ENCODE measurements around the gene MED15. TPM values are rescaled to one million over a fixed set of nuclear protein-coding genes. Genes with fewer than 3 reads are reported as not detected.
A peak's percentile ranks its signal among the peaks of the same experiment; 100 is the strongest.

Gene MED15
- total and polyA plus RNA-seq, 10 of the 15 experiments (the other 5 are each of a cell fraction or from before 2014, with no cell fraction given), result 1.4 to 75.2 (median 26.9) TPM

DNA sequence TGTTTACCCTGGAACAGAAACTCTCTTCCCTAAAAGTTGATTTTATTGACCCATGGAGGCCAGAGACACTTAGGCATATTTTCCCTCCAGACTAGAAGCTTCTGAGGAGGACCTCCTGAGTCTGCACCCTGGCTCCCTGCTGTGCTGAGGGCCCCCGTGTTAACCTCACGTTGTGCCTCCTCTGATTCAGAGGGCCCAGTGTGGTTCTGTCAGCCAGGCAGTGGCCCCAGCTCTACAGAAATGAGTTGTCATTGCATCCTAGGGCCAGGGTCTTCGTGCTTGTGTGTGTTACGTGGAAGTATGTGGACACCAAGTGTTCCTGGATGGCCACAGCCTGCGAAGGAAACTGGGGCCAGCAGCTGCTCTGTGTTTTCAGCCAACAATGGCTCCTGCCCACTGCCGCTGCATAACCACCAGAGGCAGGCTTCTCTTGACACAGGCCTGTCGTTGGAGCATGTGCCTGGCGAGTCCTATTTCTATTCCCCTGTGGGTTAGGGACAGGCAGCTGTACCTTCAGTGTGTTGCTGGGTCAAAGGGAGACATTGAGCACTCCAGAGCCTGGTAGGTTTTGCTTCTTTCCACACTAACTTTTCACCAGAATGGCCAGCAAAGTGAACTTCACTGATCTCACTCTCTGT is 44.5 kb downstream of the MED15 start:
- no peaks in the 10 kb centered on the region for H3K27me3 ChIP-seq (replicated peaks in 1 of 2; ENCODE audit: control insufficient read depth in 2 of 2, insufficient read depth in 2 of 2, low read length in 1 of 2)
- ATAC-seq (no peak), FAIRE-seq (no peak), DNase-seq (ENCODE audit: low read depth, low spot score) (no peak)
- H3K4me2 ChIP-seq (ENCODE audit: control insufficient read depth, insufficient read depth), result no peak overlapping the region
- no peak overlapping the region for H2AFZ ChIP-seq (ENCODE audit: control insufficient read depth, low read depth, low read length)
- H4K20me1 ChIP-seq (ENCODE audit: control insufficient read depth, insufficient read depth), result peaks cover 8% of the 10 kb centered on the region; the same call in 1 of the 2 replicates
- WGBS (ENCODE audit: insufficient coverage, insufficient replicate concordance, low lambda C conversion rate, missing lambda C conversion rate), result 56% methylated on average over 8 of the region's 8 CpGs
- peak overlapping the region; percentile 35 for H3K27ac ChIP-seq (ENCODE audit: control insufficient read depth, insufficient read depth)
- RAD21 ChIA-PET (ENCODE audit: unreplicated experiment), result no interaction called here
- H3K4me1 ChIP-seq (ENCODE audit: control insufficient read depth, insufficient read depth, low read length), result peaks cover 24% of the 10 kb centered on the region
- no TSS peak for BruUV-seq (replicated peaks)
- peaks cover 17% of the 10 kb centered on the region for H3K79me2 ChIP-seq (ENCODE audit: control insufficient read depth, insufficient read depth, low read length)
- TF ChIP-seq FOXK2 (IDR thresholded peaks at IDR 0.05) (no peak), SRF (IDR thresholded peaks at IDR 0.05; ENCODE audit: low read depth in 2 of 2, low read length in 2 of 2) (no peak), ZNF24 (IDR thresholded peaks at IDR 0.05) (no peak), E4F1 (IDR thresholded peaks at IDR 0.05; ENCODE audit: borderline replicate concordance, partially characterized antibody) (no peak), ZBED1 (IDR thresholded peaks at IDR 0.05; ENCODE audit: borderline replicate concordance) (no peak), BRCA1 (IDR thresholded peaks at IDR 0.05; ENCODE audit: low read depth, low read length) (no peak), NFYA (IDR thresholded peaks at IDR 0.05; ENCODE audit: borderline replicate concordance, low read depth, low read length) (no peak), ATF7 (IDR thresholded peaks at IDR 0.05; ENCODE audit: low read depth) (no peak), EZH2 (IDR thresholded peaks at IDR 0.05; ENCODE audit: borderline replicate concordance, control insufficient read depth, low read depth, low read length) (no peak), MYC (IDR thresholded peaks at IDR 0.05; ENCODE audit: insufficient read depth, insufficient read length, insufficient replicate concordance, low read length, severe bottlenecking) (no peak), FOS (IDR thresholded peaks at IDR 0.05; ENCODE audit: borderline replicate concordance, extremely low read depth, insufficient read length) (no peak)
- TF ChIP-seq, protein P1, sequence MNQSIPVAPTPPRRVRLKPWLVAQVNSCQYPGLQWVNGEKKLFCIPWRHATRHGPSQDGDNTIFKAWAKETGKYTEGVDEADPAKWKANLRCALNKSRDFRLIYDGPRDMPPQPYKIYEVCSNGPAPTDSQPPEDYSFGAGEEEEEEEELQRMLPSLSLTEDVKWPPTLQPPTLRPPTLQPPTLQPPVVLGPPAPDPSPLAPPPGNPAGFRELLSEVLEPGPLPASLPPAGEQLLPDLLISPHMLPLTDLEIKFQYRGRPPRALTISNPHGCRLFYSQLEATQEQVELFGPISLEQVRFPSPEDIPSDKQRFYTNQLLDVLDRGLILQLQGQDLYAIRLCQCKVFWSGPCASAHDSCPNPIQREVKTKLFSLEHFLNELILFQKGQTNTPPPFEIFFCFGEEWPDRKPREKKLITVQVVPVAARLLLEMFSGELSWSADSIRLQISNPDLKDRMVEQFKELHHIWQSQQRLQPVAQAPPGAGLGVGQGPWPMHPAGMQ (IDR thresholded peaks at IDR 0.05; ENCODE audit: borderline replicate concordance), result no peak
- TF ChIP-seq, protein P2, sequence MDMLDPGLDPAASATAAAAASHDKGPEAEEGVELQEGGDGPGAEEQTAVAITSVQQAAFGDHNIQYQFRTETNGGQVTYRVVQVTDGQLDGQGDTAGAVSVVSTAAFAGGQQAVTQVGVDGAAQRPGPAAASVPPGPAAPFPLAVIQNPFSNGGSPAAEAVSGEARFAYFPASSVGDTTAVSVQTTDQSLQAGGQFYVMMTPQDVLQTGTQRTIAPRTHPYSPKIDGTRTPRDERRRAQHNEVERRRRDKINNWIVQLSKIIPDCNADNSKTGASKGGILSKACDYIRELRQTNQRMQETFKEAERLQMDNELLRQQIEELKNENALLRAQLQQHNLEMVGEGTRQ (IDR thresholded peaks at IDR 0.05; ENCODE audit: borderline replicate concordance, low read depth, low read length), result no peak
- H3K9ac ChIP-seq (ENCODE audit: control insufficient read depth, insufficient read depth, low read length), result no peak overlapping the region; the same call in 1 of the 2 replicates
- POLR2A ChIA-PET, result no interaction called here
- H3K36me3 ChIP-seq (ENCODE audit: control insufficient read depth in 2 of 2, insufficient read depth in 2 of 2, low read length in 1 of 2), result peaks cover 35 to 44% of the 10 kb centered on the region in 2 experiments
- CTCF ChIA-PET, result no interaction called here
- SMC1A ChIA-PET (ENCODE audit: uncharacterized antibody, unreplicated experiment), result no interaction called here
- in situ Hi-C loops (cut with MboI) (no loop called here), intact Hi-C loops (cut with micrococcal nuclease; ENCODE audit: unreplicated experiment) (no loop called here)
- H3K9me3 ChIP-seq (replicated peaks; ENCODE audit: control insufficient read depth, insufficient read depth, low read length), result no peaks in the 10 kb centered on the region
- no peak overlapping the region for H3K4me3 ChIP-seq

Measured in GM12878 (cell line).